HCT116 (cell line): ENCODE data around the gene WASF2. TPM values are rescaled to one million over a fixed set of nuclear protein-coding genes. Genes with fewer than 3 reads are reported as not detected.

Source experiments
- ATAC-seq: fragments of 200-7000 bp; cut with Tn5 transposase; 2 replicates; pipeline ENCODE4 v1.9.1; 2020; ENCODE audit warnings: mild to moderate bottlenecking, moderate library complexity
- BruUV-seq: library from RNA; stranded (reverse); fragments of 400-500 nt; replicated peaks from 2 replicates; lab custom pipeline; 2021; lab: Mats Ljungman, UMichigan
- CTCF ChIA-PET: fragments of 300-600 bp; sonication (Branson Sonifier 250); formaldehyde crosslinking; loops from one replicate; lab custom pipeline; 2021; ENCODE audit warnings: antibody characterized with exemption; lab: Charles Lee
- POLR2A ChIA-PET: fragments of 300-600, 350-600 bp; sonication (Branson Sonifier 250); formaldehyde crosslinking; loops from one replicate; lab custom pipeline; 2021; ENCODE audit warnings: antibody characterized with exemption; lab: Charles Lee
- RAD21 ChIA-PET, 2 experiments: fragments of 300-600 bp; sonication (Branson Sonifier 250); formaldehyde crosslinking; loops; one replicate each; lab custom pipeline; 2023; ENCODE audit warnings: low total read pairs in 2 of 2; ENCODE audit not compliant: uncharacterized antibody in 2 of 2, unreplicated experiment in 2 of 2, low non-redundant PET in 1 of 2; lab: Charles Lee
- DNase-seq: peaks from one replicate; pipeline ENCODE4 v3.0.0-alpha.2; 2010; ENCODE audit warnings: low read depth, low spot score
- H2AFZ ChIP-seq: fragments of 200-600 bp; shearing (Covaris generic), sonication (generic); 2 replicates; pipeline ENCODE4 v1.6.1; 2017; ENCODE audit warnings: low read depth, mixed run types, mixed read lengths, antibody characterized with exemption, low read length; ENCODE audit not compliant: poor library complexity, severe bottlenecking
- H3K27ac ChIP-seq: 2 replicates; pipeline ENCODE4 v1.5.1; 2012; ENCODE audit warnings: low read depth, low read length
- H3K27me3 ChIP-seq: fragments of 200-600 bp; sonication (generic); 2 replicates; pipeline ENCODE4 v1.6.1; 2016; ENCODE audit warnings: mixed run types, low read length, mixed read lengths; ENCODE audit not compliant: insufficient read depth
- H3K36me3 ChIP-seq, 2 experiments: fragments of 200-500 bp in 1 of 2; fragments of 200-600 bp in 1 of 2; sonication (Bioruptor generic) in 1 of 2; sonication (generic) in 1 of 2; 2 replicates each; pipeline versions ENCODE4 v1.5.1 to v1.6.1; 2014 to 2016; ENCODE audit warnings: low read length in 2 of 2, inconsistent platforms in 1 of 2, mixed read lengths in 1 of 2, mixed run types in 1 of 2; ENCODE audit not compliant: insufficient read depth in 2 of 2, control insufficient read depth in 1 of 2
- H3K4me1 ChIP-seq, 2 experiments: fragments of 200-600 bp in 1 of 2; sonication (generic) in 1 of 2; 2 replicates each; pipeline versions ENCODE4 v1.5.1 to v1.6.1; 2012 to 2017; ENCODE audit warnings: low read length in 2 of 2, inconsistent platforms in 1 of 2, mild to moderate bottlenecking in 1 of 2, mixed read lengths in 1 of 2, mixed run types in 1 of 2, moderate library complexity in 1 of 2; ENCODE audit not compliant: insufficient read depth in 2 of 2, control insufficient read depth in 1 of 2
- H3K4me2 ChIP-seq: fragments of 200-600 bp; sonication (generic); 2 replicates; pipeline ENCODE4 v1.6.1; 2017; ENCODE audit warnings: mixed run types, low read length, mixed read lengths
- H3K4me3 ChIP-seq, 2 experiments: fragments of 200-600 bp in 1 of 2; sonication (generic) in 1 of 2; replicated peaks in 1 of 2; 2 replicates each; pipeline ENCODE4 v1.5.1; 2011 to 2016; ENCODE audit warnings: low read length in 2 of 2, control low read depth in 1 of 2, low read depth in 1 of 2, mild to moderate bottlenecking in 1 of 2, mixed read lengths in 1 of 2, mixed run types in 1 of 2
- H3K79me2 ChIP-seq: fragments of 200-600 bp; sonication (generic); 2 replicates; pipeline ENCODE4 v1.6.1; 2017; ENCODE audit warnings: mild to moderate bottlenecking, mixed run types, low read length, moderate library complexity, mixed read lengths; ENCODE audit not compliant: insufficient read depth
- H3K9ac ChIP-seq: fragments of 200-600 bp; sonication (generic); 2 replicates; pipeline ENCODE4 v1.6.1; 2016; ENCODE audit warnings: low read length, mixed read lengths
- H3K9me2 ChIP-seq: fragments of 200-600 bp; sonication (generic), shearing (Covaris generic); 2 replicates; pipeline ENCODE4 v1.6.1; 2017; ENCODE audit warnings: mixed run types, mild to moderate bottlenecking, moderate library complexity; ENCODE audit not compliant: insufficient read depth
- H3K9me3 ChIP-seq, 2 experiments: fragments of 200-500 bp in 1 of 2; fragments of 200-600 bp in 1 of 2; sonication (Bioruptor generic) in 1 of 2; sonication (generic) in 1 of 2; 2 replicates each; pipeline ENCODE4 v1.6.1; 2014 to 2017; ENCODE audit warnings: low read length in 2 of 2, mixed read lengths in 2 of 2, inconsistent platforms in 1 of 2, low read depth in 1 of 2, mild to moderate bottlenecking in 1 of 2, mixed run types in 1 of 2, moderate library complexity in 1 of 2; ENCODE audit not compliant: control insufficient read depth in 1 of 2, insufficient read depth in 1 of 2
- H4K20me1 ChIP-seq: fragments of 200-600 bp; sonication (generic), shearing (Covaris generic); 2 replicates; pipeline ENCODE4 v1.6.1; 2017; ENCODE audit warnings: mixed run types, mild to moderate bottlenecking, moderate library complexity; ENCODE audit not compliant: insufficient read depth
- CBX3 ChIP-seq: IDR thresholded peaks from 2 replicates; pipeline ENCODE4 v1.6.1; 2012; ENCODE audit warnings: low read depth
- CEBPB ChIP-seq: IDR thresholded peaks from 2 replicates; pipeline ENCODE4 v1.6.1; 2012; ENCODE audit warnings: low read depth
- EGR1 ChIP-seq: IDR thresholded peaks from 2 replicates; pipeline ENCODE4 v1.6.1; 2012; ENCODE audit warnings: low read depth
- ELF1 ChIP-seq: IDR thresholded peaks from 2 replicates; pipeline ENCODE4 v1.6.1; 2012; ENCODE audit warnings: low read depth, borderline replicate concordance
- EZH2 ChIP-seq: fragments of 200-600 bp; sonication (generic); IDR thresholded peaks from 2 replicates; pipeline ENCODE4 v1.6.1; 2017; ENCODE audit warnings: antibody characterized with exemption, mixed run types
- EZH2phosphoT487 ChIP-seq: fragments of 200-600 bp; IDR thresholded peaks from 2 replicates; pipeline ENCODE4 v1.6.1; 2018; ENCODE audit warnings: antibody characterized with exemption, borderline replicate concordance
- FOSL1 ChIP-seq: IDR thresholded peaks from 2 replicates; pipeline ENCODE4 v1.6.1; 2012; ENCODE audit warnings: low read depth
- JUND ChIP-seq: IDR thresholded peaks from 2 replicates; pipeline ENCODE4 v1.6.1; 2012
- MAX ChIP-seq: IDR thresholded peaks from 2 replicates; pipeline ENCODE4 v1.6.1; 2012
- POLR2A ChIP-seq: IDR thresholded peaks from 2 replicates; pipeline ENCODE4 v1.7.0; 2011; ENCODE audit warnings: borderline replicate concordance; ENCODE audit not compliant: insufficient read depth, insufficient read length; ENCODE audit errors: extremely low read depth
- POLR2AphosphoS5 ChIP-seq: IDR thresholded peaks from 2 replicates; pipeline ENCODE4 v1.6.1; 2011; ENCODE audit warnings: mild to moderate bottlenecking, low read depth, low read length, moderate library complexity
- RAD21 ChIP-seq: IDR thresholded peaks from 2 replicates; pipeline ENCODE4 v1.6.1; 2012; ENCODE audit warnings: low read depth, mild to moderate bottlenecking
- REST ChIP-seq: IDR thresholded peaks from 2 replicates; pipeline ENCODE4 v1.6.1; 2012; ENCODE audit warnings: low read depth
- SIN3A ChIP-seq: IDR thresholded peaks from 2 replicates; pipeline ENCODE4 v1.6.1; 2012; ENCODE audit warnings: low read depth
- SP1 ChIP-seq: IDR thresholded peaks from 2 replicates; pipeline ENCODE4 v1.6.1; 2012; ENCODE audit warnings: low read depth
- SRF ChIP-seq: IDR thresholded peaks from 2 replicates; pipeline ENCODE4 v1.6.1; 2012; ENCODE audit warnings: low read depth
- YY1 ChIP-seq: IDR thresholded peaks from 2 replicates; pipeline ENCODE4 v1.6.1; 2011; ENCODE audit warnings: low read length, low read depth, moderate library complexity, mild to moderate bottlenecking; ENCODE audit not compliant: insufficient replicate concordance; ENCODE audit errors: extremely low read depth
- ZBTB33 ChIP-seq: IDR thresholded peaks from 2 replicates; pipeline ENCODE4 v1.6.1; 2011; ENCODE audit warnings: mild to moderate bottlenecking, low read length, moderate library complexity; ENCODE audit not compliant: insufficient replicate concordance; ENCODE audit errors: extremely low read depth
- ZFX ChIP-seq: fragments of 450-650 bp; IDR thresholded peaks from 2 replicates; pipeline ENCODE4 v1.6.1; 2017
- ZNF274 ChIP-seq: fragments of 200-500 bp; sonication (Bioruptor generic); IDR thresholded peaks from 2 replicates; pipeline ENCODE4 v1.6.1; 2014; ENCODE audit warnings: mild to moderate bottlenecking, low read depth, low read length, inconsistent platforms
- intact Hi-C: fragments of 100-400 bp; cut with micrococcal nuclease; formaldehyde crosslinking; loops from 2 replicates; pipeline ENCODE4 v1.10.0; 2022
- total RNA-seq: library from RNA; stranded (reverse); gene quantifications from one replicate; pipeline ENCODE4 v1.2.1, GENCODE V29; 2021; ENCODE audit not compliant: unreplicated experiment

WASF2 gene
- total RNA-seq, 1 experiment from 2014 or later: 111 TPM

DNA sequence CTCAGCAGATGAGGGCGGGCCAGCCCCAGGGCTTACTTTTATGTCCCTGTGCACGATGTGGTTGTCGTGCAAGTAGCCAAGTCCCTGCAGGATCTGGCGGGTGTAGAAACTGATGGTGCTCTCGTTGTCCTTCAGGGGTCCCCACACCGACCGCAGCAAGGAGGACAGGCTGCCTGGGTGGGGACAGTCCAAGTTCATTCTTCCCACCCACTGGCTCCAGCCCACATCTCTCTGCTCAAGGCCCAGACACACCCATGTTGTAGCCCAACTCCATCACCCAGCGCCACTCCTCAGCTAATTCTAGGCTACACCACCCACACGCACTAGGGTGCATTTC lies 130.2 kb downstream of the WASF2 start:
- peaks cover 0 to 11% of the 10 kb centered on the region in 2 experiments; a peak in 1 of 4 replicates for H3K36me3 ChIP-seq
- H4K20me1 ChIP-seq: no peaks in the 10 kb centered on the region
- H2AFZ ChIP-seq: no peak overlapping the region
- no peaks in the 10 kb centered on the region for H3K9me3 ChIP-seq
- no peaks in the 10 kb centered on the region for H3K9me2 ChIP-seq
- H3K9ac ChIP-seq: no peak overlapping the region
- ChIA-PET RAD21 (no interaction called here), POLR2A (no interaction called here), CTCF (no interaction called here)
- TF ChIP-seq CBX3 (no peak), SIN3A (no peak), ZNF274 (no peak), MAX (no peak), JUND (no peak), EZH2 (no peak), SRF (no peak), REST (no peak), EZH2phosphoT487 (no peak), ZFX (no peak), POLR2AphosphoS5 (no peak), RAD21 (no peak), ZBTB33 (no peak), POLR2A (no peak), FOSL1 (no peak), SP1 (no peak), EGR1 (no peak), YY1 (no peak), CEBPB (no peak), ELF1 (no peak)
- H3K79me2 ChIP-seq: no peaks in the 10 kb centered on the region; the same call in 1 of the 2 replicates
- BruUV-seq: no TSS peak
- ATAC-seq: no peak
- H3K27me3 ChIP-seq: no peaks in the 10 kb centered on the region
- no peak for DNase-seq
- no peak overlapping the region for H3K4me3 ChIP-seq
- H3K4me1 ChIP-seq: peaks cover 7 to 14% of the 10 kb centered on the region in 2 experiments; a peak in 3 of 4 replicates
- H3K27ac ChIP-seq: no peak overlapping the region
- no peak overlapping the region for H3K4me2 ChIP-seq
- intact Hi-C loops: no loop called here
